ENCODE results near the gene CEACAM18. TPM values are rescaled to one million over a fixed set of nuclear protein-coding genes. Genes with fewer than 3 reads are reported as not detected.

Gene CEACAM18
- total and polyA plus RNA-seq, 2 donors (not counting 1 experiment from before 2014, with no cell fraction given): not detected

DNA sequence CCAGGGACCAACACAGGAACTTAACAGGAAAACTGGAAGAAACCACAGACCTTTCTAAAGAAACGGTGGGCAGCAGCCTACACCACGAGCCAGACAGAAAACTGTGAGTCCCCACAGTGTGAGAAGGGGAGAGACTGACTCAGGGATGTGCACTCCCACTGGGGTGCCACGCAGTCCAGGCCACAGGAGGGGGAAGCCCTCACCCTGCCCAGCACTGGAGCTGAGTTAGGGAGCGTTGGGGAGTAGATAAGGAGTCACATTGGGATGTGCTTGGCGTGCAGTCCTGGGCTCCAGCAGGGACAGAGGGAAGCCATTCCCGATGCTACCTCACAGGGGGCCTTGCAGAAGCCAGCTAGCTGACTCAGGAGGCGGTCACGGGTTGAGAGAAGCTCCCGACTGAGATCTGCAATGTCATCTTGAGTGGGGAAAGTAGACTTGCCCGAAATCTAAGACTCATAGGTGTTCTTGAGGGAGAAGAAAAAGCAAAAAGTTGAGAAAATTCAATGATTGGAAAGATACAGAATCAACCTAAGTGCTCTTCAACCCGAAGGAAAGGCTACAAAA lies 37.4 kb upstream of the CEACAM18 start:
- ATAC-seq (ENCODE audit: low read depth) (no peak), DNase-seq (peak; percentile 47)
- Histone ChIP-seq H3K27me3 (replicated peaks in 1 of 4; ENCODE audit: control extremely low read depth in 1 of 4, control insufficient read depth in 3 of 4, insufficient read depth in 4 of 4, low read length in 3 of 4) (peaks cover 0 to 11% (median 2%) of the 10 kb centered on the region in 4 experiments), H3K9ac (ENCODE audit: low read length) (peak overlapping the region; percentile 41), H3K4me1 (ENCODE audit: control insufficient read depth in 2 of 2, insufficient read depth in 2 of 2, low read length in 2 of 2) (peaks cover 20 to 32% of the 10 kb centered on the region in 2 donors), H3K36me3 (replicated peaks in 1 of 2; ENCODE audit: control extremely low read depth in 1 of 2, control insufficient read depth in 1 of 2, extremely low read depth in 1 of 2, insufficient read depth in 2 of 2, low read length in 1 of 2) (no peaks in the 10 kb centered on the region), H2AFZ (ENCODE audit: insufficient read depth, low read depth, low read length, poor library complexity, severe bottlenecking) (peak overlapping the region; percentile 4), H4K20me1 (ENCODE audit: control insufficient read depth, insufficient read depth, low read length, poor library complexity, severe bottlenecking) (no peaks in the 10 kb centered on the region), H3K9me3 (ENCODE audit: control extremely low read depth in 1 of 3, control insufficient read depth in 2 of 3, insufficient read depth in 1 of 3, low read length in 2 of 3) (peaks cover 0 to 5% (median 0%) of the 10 kb centered on the region in 3 donors), H3K4me3 (ENCODE audit: control extremely low read depth in 1 of 5, extremely low read depth in 1 of 5, insufficient read depth in 1 of 5, low read depth in 2 of 5, low read length in 4 of 5) (peak overlapping the region in 2 of 5 experiments; percentile 5 to 37), H3K79me2 (ENCODE audit: control insufficient read depth, insufficient read depth, low read length) (no peaks in the 10 kb centered on the region), H3K27ac (ENCODE audit: low read length in 2 of 2) (peak overlapping the region; percentile 53 to 71), H3K4me2 (replicated peaks; ENCODE audit: low read depth, low read length, poor library complexity, severe bottlenecking) (peak overlapping the region; percentile 60)
- Mint-ChIP-seq H3K9me3 (ENCODE audit: insufficient read depth) (no peaks in the 10 kb centered on the region), H3K27me3 (peaks cover 22% of the 10 kb centered on the region), H3K4me1 (peaks cover 32% of the 10 kb centered on the region), H3K4me3 (peak overlapping the region; percentile 71), H3K27ac (peak overlapping the region; percentile 83)
- ChIA-PET POLR2A (interaction anchor here (0.7 to 1.0 kb wide), 2 partner anchors 23 to 45 kb away, joined by 3 read pairs; partner anchors contain the start of gene SIGLEC10), CTCF (interaction anchor here (0.7 to 9.7 kb wide), 14 partner anchors 12 to 219 kb away, joined by 3 to 112 read pairs (median 7); partner anchors contain the start of genes ETFB, SIGLEC10 and VSIG10L)
- WGBS (ENCODE audit: insufficient coverage): 4% methylated on average over 9 of the region's 11 CpGs
- intact Hi-C loops (cut with micrococcal nuclease): loop anchor here (1.0 kb wide), 4 partner anchors 24 to 74 kb away; partner anchors contain the start of gene SIGLEC10
- TF ChIP-seq EZH2 (IDR thresholded peaks at IDR 0.05; ENCODE audit: borderline replicate concordance, insufficient read depth, low read depth, low read length, poor library complexity, severe bottlenecking) (no peak), CTCF (IDR thresholded peaks at IDR 0.05) (no peak)

All from B cell (primary cell).